ENCODE results near the gene FAM209A. TPM values are rescaled to one million over a fixed set of nuclear protein-coding genes. Genes with fewer than 3 reads are reported as not detected.

The FAM209A gene
- total RNA-seq, 1 experiment from 2014 or later = not detected

GRCh38 chr20:56506103-56506502 lies 18.4 kb upstream of the FAM209A start:
- in situ Hi-C loops (cut with HindIII; ENCODE audit: low pct_unique_long_range_greater_than_20kb, low sequenced_read_pairs) = no loop called here
- H3K9me3 ChIP-seq (ENCODE audit: control insufficient read depth, insufficient read depth, low read depth, low read length) = no peaks in the 10 kb centered on the region
- intact Hi-C loops (cut with micrococcal nuclease; ENCODE audit: unreplicated experiment) = no loop called here
- H3K27me3 ChIP-seq (ENCODE audit: control insufficient read depth, insufficient read depth, low read length) = no peaks in the 10 kb centered on the region
- ChIA-PET CTCF (no interaction called here), POLR2A (no interaction called here)
- H3K4me1 ChIP-seq (ENCODE audit: control insufficient read depth, insufficient read depth, low read length) = no peaks in the 10 kb centered on the region
- TF ChIP-seq REST (IDR thresholded peaks at IDR 0.05; ENCODE audit: insufficient read depth in 1 of 2, low read depth in 2 of 2, low read length in 1 of 2) (no peak), TCF7L2 (IDR thresholded peaks at IDR 0.05; ENCODE audit: low read depth, low read length) (no peak), POLR2AphosphoS5 (IDR thresholded peaks at IDR 0.05; ENCODE audit: low read depth, low read length) (no peak), CTCF (IDR thresholded peaks at IDR 0.05) (no peak)
- no peak for DNase-seq (ENCODE audit: low read depth, low spot score)
- no peak overlapping the region for H3K27ac ChIP-seq (ENCODE audit: low read length)
- no peak for ATAC-seq
- BruUV-seq (replicated peaks) = no TSS peak
- no peak overlapping the region for H3K4me3 ChIP-seq (ENCODE audit: low read depth in 2 of 2, low read length in 2 of 2)
- no peaks in the 10 kb centered on the region; the same call in 1 of the 2 replicates for H3K36me3 ChIP-seq (ENCODE audit: control insufficient read depth, insufficient read depth, low read length)

GRCh38 chr20:56511926-56512325 lies 12.6 kb upstream of the FAM209A start:
- Histone ChIP-seq H3K4me1 (ENCODE audit: control insufficient read depth, insufficient read depth, low read length) (no peaks in the 10 kb centered on the region), H3K36me3 (ENCODE audit: control insufficient read depth, insufficient read depth, low read length) (no peaks in the 10 kb centered on the region; the same call in none of the 2 replicates), H3K4me3 (ENCODE audit: low read depth in 2 of 2, low read length in 2 of 2) (no peak overlapping the region), H3K9me3 (ENCODE audit: control insufficient read depth, insufficient read depth, low read depth, low read length) (no peaks in the 10 kb centered on the region), H3K27me3 (ENCODE audit: control insufficient read depth, insufficient read depth, low read length) (no peaks in the 10 kb centered on the region), H3K27ac (ENCODE audit: low read length) (no peak overlapping the region)
- ATAC-seq = no peak
- CTCF ChIA-PET = no interaction called here
- no TSS peak for BruUV-seq (replicated peaks)
- POLR2A ChIA-PET = no interaction called here
- intact Hi-C loops (cut with micrococcal nuclease; ENCODE audit: unreplicated experiment) (no loop called here), in situ Hi-C loops (cut with HindIII; ENCODE audit: low pct_unique_long_range_greater_than_20kb, low sequenced_read_pairs) (no loop called here)
- DNase-seq (ENCODE audit: low read depth, low spot score) = no peak
- TF ChIP-seq REST (IDR thresholded peaks at IDR 0.05; ENCODE audit: insufficient read depth in 1 of 2, low read depth in 2 of 2, low read length in 1 of 2) (no peak), CTCF (IDR thresholded peaks at IDR 0.05) (no peak)

Data from Panc1 (cell line).